HL-60 (cell line): ENCODE measurements around the gene ARAP2.
A peak's percentile ranks its signal among the peaks of the same experiment; 100 is the strongest.

Source experiments
- DNase-seq, 2 experiments: peaks; one replicate each; pipeline ENCODE4 v3.0.0-alpha.2; 2010 to 2020; ENCODE audit warnings: low read depth in 1 of 2, low spot score in 1 of 2
- H3K27ac ChIP-seq: fragments of 250-450 bp; sonication (Bioruptor Pico); replicated peaks from 2 replicates; pipeline ENCODE4 v1.5.1; 2020; ENCODE audit warnings: mild to moderate bottlenecking, moderate library complexity
- H3K27me3 ChIP-seq: fragments of 250-450 bp; sonication (Bioruptor Pico); 2 replicates; pipeline ENCODE4 v1.5.1; 2021; ENCODE audit warnings: mild to moderate bottlenecking, moderate library complexity; ENCODE audit not compliant: insufficient read depth, poor library complexity, severe bottlenecking
- H3K4me3 ChIP-seq: replicated peaks from 2 replicates; pipeline ENCODE4 v1.5.1; 2011; ENCODE audit warnings: mild to moderate bottlenecking, control low read depth, low read length; ENCODE audit not compliant: insufficient read depth
- GABPA ChIP-seq: IDR thresholded peaks from 2 replicates; pipeline ENCODE4 v1.6.1; 2012; ENCODE audit warnings: low read depth
- POLR2AphosphoS5 ChIP-seq: IDR thresholded peaks from 2 replicates; pipeline ENCODE4 v1.6.1; 2012; ENCODE audit warnings: low read depth
- SPI1 ChIP-seq: IDR thresholded peaks from 2 replicates; pipeline ENCODE4 v1.6.1; 2012; ENCODE audit warnings: low read depth, mild to moderate bottlenecking, borderline replicate concordance
- TF ChIP-seq, protein P1 (sequence below): IDR thresholded peaks from one replicate; pipeline ENCODE4 v1.5.1; 2011; ENCODE audit warnings: low read length, control low read depth, inconsistent platforms; ENCODE audit not compliant: insufficient read depth
- TF ChIP-seq, protein P2 (sequence below): IDR thresholded peaks from 2 replicates; pipeline ENCODE4 v1.6.1; 2012; ENCODE audit warnings: low read depth; ENCODE audit not compliant: insufficient replicate concordance

Gene ARAP2

DNA sequence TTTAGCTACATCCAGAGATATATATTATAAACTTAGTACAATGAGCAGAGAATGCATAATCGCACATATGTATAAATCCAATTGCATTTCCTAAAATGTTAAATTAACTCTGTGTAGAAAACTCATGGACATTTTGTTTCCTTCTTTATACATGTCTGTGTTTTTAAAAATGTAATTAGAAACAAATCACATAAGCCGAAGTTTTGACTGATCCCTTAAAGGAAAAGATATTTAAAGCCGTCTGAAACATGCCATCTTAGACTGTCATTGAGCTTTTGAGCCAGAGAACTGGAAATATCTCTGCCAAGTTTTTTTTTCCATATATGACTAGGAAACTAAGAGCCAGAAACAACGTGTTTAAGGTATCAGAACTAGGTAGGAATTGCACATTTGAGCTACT lies 107.0 kb downstream of the ARAP2 start:
- Histone ChIP-seq H3K27ac (no peak overlapping the region), H3K4me3 (no peak overlapping the region), H3K27me3 (no peaks in the 10 kb centered on the region)
- DNase-seq, result no peak
- TF ChIP-seq GABPA, result no peak
- TF ChIP-seq, protein P1, sequence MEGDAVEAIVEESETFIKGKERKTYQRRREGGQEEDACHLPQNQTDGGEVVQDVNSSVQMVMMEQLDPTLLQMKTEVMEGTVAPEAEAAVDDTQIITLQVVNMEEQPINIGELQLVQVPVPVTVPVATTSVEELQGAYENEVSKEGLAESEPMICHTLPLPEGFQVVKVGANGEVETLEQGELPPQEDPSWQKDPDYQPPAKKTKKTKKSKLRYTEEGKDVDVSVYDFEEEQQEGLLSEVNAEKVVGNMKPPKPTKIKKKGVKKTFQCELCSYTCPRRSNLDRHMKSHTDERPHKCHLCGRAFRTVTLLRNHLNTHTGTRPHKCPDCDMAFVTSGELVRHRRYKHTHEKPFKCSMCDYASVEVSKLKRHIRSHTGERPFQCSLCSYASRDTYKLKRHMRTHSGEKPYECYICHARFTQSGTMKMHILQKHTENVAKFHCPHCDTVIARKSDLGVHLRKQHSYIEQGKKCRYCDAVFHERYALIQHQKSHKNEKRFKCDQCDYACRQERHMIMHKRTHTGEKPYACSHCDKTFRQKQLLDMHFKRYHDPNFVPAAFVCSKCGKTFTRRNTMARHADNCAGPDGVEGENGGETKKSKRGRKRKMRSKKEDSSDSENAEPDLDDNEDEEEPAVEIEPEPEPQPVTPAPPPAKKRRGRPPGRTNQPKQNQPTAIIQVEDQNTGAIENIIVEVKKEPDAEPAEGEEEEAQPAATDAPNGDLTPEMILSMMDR, result no peak
- TF ChIP-seq POLR2AphosphoS5, result no peak
- TF ChIP-seq, protein P2, sequence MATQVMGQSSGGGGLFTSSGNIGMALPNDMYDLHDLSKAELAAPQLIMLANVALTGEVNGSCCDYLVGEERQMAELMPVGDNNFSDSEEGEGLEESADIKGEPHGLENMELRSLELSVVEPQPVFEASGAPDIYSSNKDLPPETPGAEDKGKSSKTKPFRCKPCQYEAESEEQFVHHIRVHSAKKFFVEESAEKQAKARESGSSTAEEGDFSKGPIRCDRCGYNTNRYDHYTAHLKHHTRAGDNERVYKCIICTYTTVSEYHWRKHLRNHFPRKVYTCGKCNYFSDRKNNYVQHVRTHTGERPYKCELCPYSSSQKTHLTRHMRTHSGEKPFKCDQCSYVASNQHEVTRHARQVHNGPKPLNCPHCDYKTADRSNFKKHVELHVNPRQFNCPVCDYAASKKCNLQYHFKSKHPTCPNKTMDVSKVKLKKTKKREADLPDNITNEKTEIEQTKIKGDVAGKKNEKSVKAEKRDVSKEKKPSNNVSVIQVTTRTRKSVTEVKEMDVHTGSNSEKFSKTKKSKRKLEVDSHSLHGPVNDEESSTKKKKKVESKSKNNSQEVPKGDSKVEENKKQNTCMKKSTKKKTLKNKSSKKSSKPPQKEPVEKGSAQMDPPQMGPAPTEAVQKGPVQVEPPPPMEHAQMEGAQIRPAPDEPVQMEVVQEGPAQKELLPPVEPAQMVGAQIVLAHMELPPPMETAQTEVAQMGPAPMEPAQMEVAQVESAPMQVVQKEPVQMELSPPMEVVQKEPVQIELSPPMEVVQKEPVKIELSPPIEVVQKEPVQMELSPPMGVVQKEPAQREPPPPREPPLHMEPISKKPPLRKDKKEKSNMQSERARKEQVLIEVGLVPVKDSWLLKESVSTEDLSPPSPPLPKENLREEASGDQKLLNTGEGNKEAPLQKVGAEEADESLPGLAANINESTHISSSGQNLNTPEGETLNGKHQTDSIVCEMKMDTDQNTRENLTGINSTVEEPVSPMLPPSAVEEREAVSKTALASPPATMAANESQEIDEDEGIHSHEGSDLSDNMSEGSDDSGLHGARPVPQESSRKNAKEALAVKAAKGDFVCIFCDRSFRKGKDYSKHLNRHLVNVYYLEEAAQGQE, result no peak
- TF ChIP-seq SPI1, result no peak

DNA sequence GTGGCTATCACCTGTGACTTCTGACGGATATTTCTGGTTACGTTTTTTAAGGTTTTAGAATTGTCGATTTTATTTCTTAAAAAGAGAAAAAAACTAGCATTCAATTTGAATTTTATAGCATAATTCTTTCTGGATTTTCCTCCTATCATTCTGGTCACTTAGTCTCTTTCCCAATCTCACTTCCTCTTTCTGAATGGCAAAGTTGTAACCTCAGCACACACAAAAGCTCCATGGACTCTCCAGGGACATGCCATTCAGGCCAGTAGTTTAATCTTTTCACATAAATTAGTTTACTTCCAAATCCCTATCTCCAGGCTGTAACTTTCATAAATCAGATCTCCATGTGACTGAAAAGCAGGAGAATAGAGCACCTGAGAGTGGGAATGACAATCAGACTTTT lies 110.7 kb downstream of the ARAP2 start:
- Histone ChIP-seq H3K4me3 (no peak overlapping the region), H3K27me3 (no peaks in the 10 kb centered on the region), H3K27ac (peak overlapping the region; percentile 2; the same call in 1 of the 2 replicates)
- DNase-seq, result peak; percentile 8 to 59
- TF ChIP-seq POLR2AphosphoS5 (no peak), SPI1 (peak; percentile 97)
- TF ChIP-seq, protein P1, result no peak

DNA sequence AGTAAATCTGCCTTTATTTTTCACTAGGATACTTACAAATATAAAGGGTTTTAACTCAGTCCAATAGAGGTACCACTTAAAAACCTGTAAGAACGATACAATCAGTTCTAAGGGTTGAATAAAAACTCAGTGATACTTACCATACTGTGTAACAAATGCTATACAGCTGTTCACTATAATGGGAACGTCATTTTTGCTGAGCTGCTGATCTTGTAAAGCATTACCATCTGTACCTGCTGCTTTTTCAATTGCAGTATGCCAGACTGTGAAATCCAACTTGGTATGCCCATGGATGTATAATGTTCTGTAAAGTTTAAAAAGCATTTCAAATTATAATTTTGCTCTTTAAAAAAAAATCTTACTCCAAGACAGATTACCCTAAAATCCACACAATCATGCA lies 111.2 kb downstream of the ARAP2 start:
- Histone ChIP-seq H3K27ac (peak overlapping the region; percentile 2; the same call in 1 of the 2 replicates), H3K4me3 (no peak overlapping the region), H3K27me3 (no peaks in the 10 kb centered on the region)
- TF ChIP-seq POLR2AphosphoS5, result no peak
- TF ChIP-seq, protein P2, result no peak
- no peak for TF ChIP-seq GABPA
- no peak for DNase-seq

DNA sequence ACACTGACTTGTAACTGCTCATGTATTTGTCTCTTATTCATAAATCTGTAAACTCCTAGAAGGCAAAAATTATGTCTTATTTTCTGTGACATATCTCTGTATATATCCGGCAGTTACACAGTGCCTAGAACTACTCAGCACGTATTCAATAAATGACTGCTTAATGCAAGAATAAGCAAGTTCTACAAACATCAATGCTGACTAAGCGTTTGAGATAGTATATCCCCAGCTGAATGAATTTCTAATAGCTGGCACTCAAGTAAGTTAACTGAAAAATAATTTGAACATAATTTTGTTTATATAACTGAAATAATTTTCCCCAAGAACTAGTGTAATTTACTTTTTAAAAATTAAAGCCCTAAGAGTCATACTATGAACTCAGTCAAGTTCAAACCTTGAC lies 113.7 kb downstream of the ARAP2 start:
- no peak for TF ChIP-seq SPI1
- TF ChIP-seq, protein P2, result no peak
- TF ChIP-seq, protein P1, result no peak
- no peak for TF ChIP-seq POLR2AphosphoS5
- no peak for DNase-seq
- H3K27ac ChIP-seq, result no peak overlapping the region
- H3K4me3 ChIP-seq, result no peak overlapping the region
- no peaks in the 10 kb centered on the region for H3K27me3 ChIP-seq
